ENCODE measurements around the gene BCAP29. TPM values are rescaled to one million over a fixed set of nuclear protein-coding genes. Genes with fewer than 3 reads are reported as not detected.

BCAP29 gene
- total RNA-seq, 2 donors from 2014 or later, result 39.5 to 46.0 TPM

- WGBS, 2 experiments (ENCODE audit: insufficient coverage in 1 of 2, insufficient read length in 1 of 2), result 83 to 91% methylated on average over 1 to 2 of the region's 2 CpGs
- no peak for TF ChIP-seq CTCF (conservative IDR thresholded peaks at IDR 0.05)
- H3K4me3 ChIP-seq (ENCODE audit: low read length), result no peak overlapping the region
- H3K27me3 ChIP-seq (ENCODE audit: control insufficient read depth, insufficient read depth, low read length, poor library complexity, severe bottlenecking), result no peaks in the 10 kb centered on the region
- Mint-ChIP-seq H3K27me3 (ENCODE audit: insufficient read depth) (no peaks in the 10 kb centered on the region), H3K4me1 (no peaks in the 10 kb centered on the region), H3K4me3 (no peak overlapping the region), H3K36me3 (ENCODE audit: low read depth) (no peaks in the 10 kb centered on the region), H3K9me3 (no peaks in the 10 kb centered on the region), H3K27ac (no peak overlapping the region)
- H3K36me3 ChIP-seq (ENCODE audit: control insufficient read depth, insufficient read depth, low read length), result peaks cover 24% of the 10 kb centered on the region
- H3K9me3 ChIP-seq (ENCODE audit: control insufficient read depth, low read length), result no peaks in the 10 kb centered on the region
- H3K27ac ChIP-seq (ENCODE audit: low read depth, low read length), result no peak overlapping the region
- DNase-seq, result no peak
- H3K9ac ChIP-seq (ENCODE audit: extremely low read depth, low read length, poor library complexity, severe bottlenecking), result no peak overlapping the region
- H3K4me1 ChIP-seq (ENCODE audit: control insufficient read depth, insufficient read depth, low read length), result no peaks in the 10 kb centered on the region
Measured at GRCh38 chr7:107622894-107623293, 42.8 kb downstream of the BCAP29 start.

GRCh38 chr7:107627002-107627401, 47.0 kb downstream of the BCAP29 start:
- no peaks in the 10 kb centered on the region for H3K4me1 ChIP-seq (ENCODE audit: control insufficient read depth, insufficient read depth, low read length)
- H3K36me3 ChIP-seq (ENCODE audit: control insufficient read depth, insufficient read depth, low read length), result peaks cover 9% of the 10 kb centered on the region
- H3K4me1 Mint-ChIP-seq, result peaks cover 2% of the 10 kb centered on the region
- H3K27ac Mint-ChIP-seq, result no peak overlapping the region
- H3K4me3 Mint-ChIP-seq, result no peak overlapping the region
- H3K4me3 ChIP-seq (ENCODE audit: low read length), result no peak overlapping the region
- no peaks in the 10 kb centered on the region for H3K27me3 ChIP-seq (ENCODE audit: control insufficient read depth, insufficient read depth, low read length, poor library complexity, severe bottlenecking)
- no peak for DNase-seq
- no peak overlapping the region for H3K27ac ChIP-seq (ENCODE audit: low read depth, low read length)
- H3K9ac ChIP-seq (ENCODE audit: extremely low read depth, low read length, poor library complexity, severe bottlenecking), result no peak overlapping the region
- no peaks in the 10 kb centered on the region for H3K27me3 Mint-ChIP-seq (ENCODE audit: insufficient read depth)
- no peaks in the 10 kb centered on the region for H3K36me3 Mint-ChIP-seq (ENCODE audit: low read depth)
- H3K9me3 Mint-ChIP-seq, result no peaks in the 10 kb centered on the region
- 90 to 96% methylated on average over 3 to 4 of the region's 4 CpGs for whole genome bisulfite sequencing, 2 experiments (ENCODE audit: insufficient coverage in 1 of 2, insufficient read length in 1 of 2)
- TF ChIP-seq CTCF (conservative IDR thresholded peaks at IDR 0.05), result no peak
- no peaks in the 10 kb centered on the region for H3K9me3 ChIP-seq (ENCODE audit: control insufficient read depth, low read length)

GRCh38 chr7:107628461-107629064, 48.5 kb downstream of the BCAP29 start:
- no peak overlapping the region for H3K27ac ChIP-seq (ENCODE audit: low read depth, low read length)
- DNase-seq, result no peak
- no peak overlapping the region for H3K9ac ChIP-seq (ENCODE audit: extremely low read depth, low read length, poor library complexity, severe bottlenecking)
- Mint-ChIP-seq H3K4me3 (no peak overlapping the region), H3K36me3 (ENCODE audit: low read depth) (no peaks in the 10 kb centered on the region), H3K27ac (no peak overlapping the region), H3K9me3 (no peaks in the 10 kb centered on the region), H3K27me3 (ENCODE audit: insufficient read depth) (no peaks in the 10 kb centered on the region), H3K4me1 (peaks cover 3% of the 10 kb centered on the region)
- H3K27me3 ChIP-seq (ENCODE audit: control insufficient read depth, insufficient read depth, low read length, poor library complexity, severe bottlenecking), result no peaks in the 10 kb centered on the region
- H3K36me3 ChIP-seq (ENCODE audit: control insufficient read depth, insufficient read depth, low read length), result no peaks in the 10 kb centered on the region
- TF ChIP-seq CTCF (conservative IDR thresholded peaks at IDR 0.05), result no peak
- no peak overlapping the region for H3K4me3 ChIP-seq (ENCODE audit: low read length)
- H3K9me3 ChIP-seq (ENCODE audit: control insufficient read depth, low read length), result no peaks in the 10 kb centered on the region
- 93 to 96% methylated on average over 5 to 8 of the region's 8 CpGs for WGBS, 2 experiments (ENCODE audit: insufficient coverage in 1 of 2, insufficient read length in 1 of 2)
- H3K4me1 ChIP-seq (ENCODE audit: control insufficient read depth, insufficient read depth, low read length), result no peaks in the 10 kb centered on the region
